HCT116 (cell line): Measurements from ENCODE around the gene SLC25A29. TPM values are rescaled to one million over a fixed set of nuclear protein-coding genes. Genes with fewer than 3 reads are reported as not detected.

Experiments used
- ATAC-seq: fragments of 200-7000 bp; cut with Tn5 transposase; 2 replicates; pipeline ENCODE4 v1.9.1; 2020; ENCODE audit warnings: mild to moderate bottlenecking, moderate library complexity
- BruUV-seq: library from RNA; stranded (reverse); fragments of 400-500 nt; replicated peaks from 2 replicates; lab custom pipeline; 2021; lab: Mats Ljungman, UMichigan
- CTCF ChIA-PET: fragments of 300-600 bp; sonication (Branson Sonifier 250); formaldehyde crosslinking; loops from one replicate; lab custom pipeline; 2021; ENCODE audit warnings: antibody characterized with exemption; lab: Charles Lee
- POLR2A ChIA-PET: fragments of 300-600, 350-600 bp; sonication (Branson Sonifier 250); formaldehyde crosslinking; loops from one replicate; lab custom pipeline; 2021; ENCODE audit warnings: antibody characterized with exemption; lab: Charles Lee
- RAD21 ChIA-PET, 2 experiments: fragments of 300-600 bp; sonication (Branson Sonifier 250); formaldehyde crosslinking; loops; one replicate each; lab custom pipeline; 2023; ENCODE audit warnings: low total read pairs in 2 of 2; ENCODE audit not compliant: uncharacterized antibody in 2 of 2, unreplicated experiment in 2 of 2, low non-redundant PET in 1 of 2; lab: Charles Lee
- DNase-seq: peaks from one replicate; pipeline ENCODE4 v3.0.0-alpha.2; 2010; ENCODE audit warnings: low read depth, low spot score
- H2AFZ ChIP-seq: fragments of 200-600 bp; shearing (Covaris generic), sonication (generic); 2 replicates; pipeline ENCODE4 v1.6.1; 2017; ENCODE audit warnings: low read depth, mixed run types, mixed read lengths, antibody characterized with exemption, low read length; ENCODE audit not compliant: poor library complexity, severe bottlenecking
- H3K27ac ChIP-seq: 2 replicates; pipeline ENCODE4 v1.5.1; 2012; ENCODE audit warnings: low read depth, low read length
- H3K27me3 ChIP-seq: fragments of 200-600 bp; sonication (generic); 2 replicates; pipeline ENCODE4 v1.6.1; 2016; ENCODE audit warnings: mixed run types, low read length, mixed read lengths; ENCODE audit not compliant: insufficient read depth
- H3K36me3 ChIP-seq, 2 experiments: fragments of 200-500 bp in 1 of 2; fragments of 200-600 bp in 1 of 2; sonication (Bioruptor generic) in 1 of 2; sonication (generic) in 1 of 2; 2 replicates each; pipeline versions ENCODE4 v1.5.1 to v1.6.1; 2014 to 2016; ENCODE audit warnings: low read length in 2 of 2, inconsistent platforms in 1 of 2, mixed read lengths in 1 of 2, mixed run types in 1 of 2; ENCODE audit not compliant: insufficient read depth in 2 of 2, control insufficient read depth in 1 of 2
- H3K4me1 ChIP-seq, 2 experiments: fragments of 200-600 bp in 1 of 2; sonication (generic) in 1 of 2; 2 replicates each; pipeline versions ENCODE4 v1.5.1 to v1.6.1; 2012 to 2017; ENCODE audit warnings: low read length in 2 of 2, inconsistent platforms in 1 of 2, mild to moderate bottlenecking in 1 of 2, mixed read lengths in 1 of 2, mixed run types in 1 of 2, moderate library complexity in 1 of 2; ENCODE audit not compliant: insufficient read depth in 2 of 2, control insufficient read depth in 1 of 2
- H3K4me2 ChIP-seq: fragments of 200-600 bp; sonication (generic); 2 replicates; pipeline ENCODE4 v1.6.1; 2017; ENCODE audit warnings: mixed run types, low read length, mixed read lengths
- H3K4me3 ChIP-seq, 2 experiments: fragments of 200-600 bp in 1 of 2; sonication (generic) in 1 of 2; replicated peaks in 1 of 2; 2 replicates each; pipeline ENCODE4 v1.5.1; 2011 to 2016; ENCODE audit warnings: low read length in 2 of 2, control low read depth in 1 of 2, low read depth in 1 of 2, mild to moderate bottlenecking in 1 of 2, mixed read lengths in 1 of 2, mixed run types in 1 of 2
- H3K79me2 ChIP-seq: fragments of 200-600 bp; sonication (generic); 2 replicates; pipeline ENCODE4 v1.6.1; 2017; ENCODE audit warnings: mild to moderate bottlenecking, mixed run types, low read length, moderate library complexity, mixed read lengths; ENCODE audit not compliant: insufficient read depth
- H3K9ac ChIP-seq: fragments of 200-600 bp; sonication (generic); 2 replicates; pipeline ENCODE4 v1.6.1; 2016; ENCODE audit warnings: low read length, mixed read lengths
- H3K9me2 ChIP-seq: fragments of 200-600 bp; sonication (generic), shearing (Covaris generic); 2 replicates; pipeline ENCODE4 v1.6.1; 2017; ENCODE audit warnings: mixed run types, mild to moderate bottlenecking, moderate library complexity; ENCODE audit not compliant: insufficient read depth
- H3K9me3 ChIP-seq, 2 experiments: fragments of 200-500 bp in 1 of 2; fragments of 200-600 bp in 1 of 2; sonication (Bioruptor generic) in 1 of 2; sonication (generic) in 1 of 2; 2 replicates each; pipeline ENCODE4 v1.6.1; 2014 to 2017; ENCODE audit warnings: low read length in 2 of 2, mixed read lengths in 2 of 2, inconsistent platforms in 1 of 2, low read depth in 1 of 2, mild to moderate bottlenecking in 1 of 2, mixed run types in 1 of 2, moderate library complexity in 1 of 2; ENCODE audit not compliant: control insufficient read depth in 1 of 2, insufficient read depth in 1 of 2
- H4K20me1 ChIP-seq: fragments of 200-600 bp; sonication (generic), shearing (Covaris generic); 2 replicates; pipeline ENCODE4 v1.6.1; 2017; ENCODE audit warnings: mixed run types, mild to moderate bottlenecking, moderate library complexity; ENCODE audit not compliant: insufficient read depth
- CEBPB ChIP-seq: IDR thresholded peaks from 2 replicates; pipeline ENCODE4 v1.6.1; 2012; ENCODE audit warnings: low read depth
- FOSL1 ChIP-seq: IDR thresholded peaks from 2 replicates; pipeline ENCODE4 v1.6.1; 2012; ENCODE audit warnings: low read depth
- JUND ChIP-seq: IDR thresholded peaks from 2 replicates; pipeline ENCODE4 v1.6.1; 2012
- POLR2A ChIP-seq: IDR thresholded peaks from 2 replicates; pipeline ENCODE4 v1.7.0; 2011; ENCODE audit warnings: borderline replicate concordance; ENCODE audit not compliant: insufficient read depth, insufficient read length; ENCODE audit errors: extremely low read depth
- POLR2AphosphoS5 ChIP-seq: IDR thresholded peaks from 2 replicates; pipeline ENCODE4 v1.6.1; 2011; ENCODE audit warnings: mild to moderate bottlenecking, low read depth, low read length, moderate library complexity
- RAD21 ChIP-seq: IDR thresholded peaks from 2 replicates; pipeline ENCODE4 v1.6.1; 2012; ENCODE audit warnings: low read depth, mild to moderate bottlenecking
- YY1 ChIP-seq: IDR thresholded peaks from 2 replicates; pipeline ENCODE4 v1.6.1; 2011; ENCODE audit warnings: low read length, low read depth, moderate library complexity, mild to moderate bottlenecking; ENCODE audit not compliant: insufficient replicate concordance; ENCODE audit errors: extremely low read depth
- ZFX ChIP-seq: fragments of 450-650 bp; IDR thresholded peaks from 2 replicates; pipeline ENCODE4 v1.6.1; 2017
- ZNF274 ChIP-seq: fragments of 200-500 bp; sonication (Bioruptor generic); IDR thresholded peaks from 2 replicates; pipeline ENCODE4 v1.6.1; 2014; ENCODE audit warnings: mild to moderate bottlenecking, low read depth, low read length, inconsistent platforms
- intact Hi-C: fragments of 100-400 bp; cut with micrococcal nuclease; formaldehyde crosslinking; loops from 2 replicates; pipeline ENCODE4 v1.10.0; 2022
- total RNA-seq: library from RNA; stranded (reverse); gene quantifications from one replicate; pipeline ENCODE4 v1.2.1, GENCODE V29; 2021; ENCODE audit not compliant: unreplicated experiment
- TF ChIP-seq, protein P1 (sequence below): IDR thresholded peaks from 2 replicates; pipeline ENCODE4 v1.6.1; 2011; ENCODE audit warnings: mild to moderate bottlenecking, low read length, moderate library complexity; ENCODE audit not compliant: insufficient replicate concordance; ENCODE audit errors: extremely low read depth
- TF ChIP-seq, protein P2 (sequence below), 3 experiments: fragments of 200-600 bp in 1 of 3; sonication (generic) in 1 of 3; IDR thresholded peaks in 2 of 3; conservative IDR thresholded peaks in 1 of 3; 2 replicates each; pipeline ENCODE4 v1.5.1; 2012 to 2017; ENCODE audit warnings: low read depth in 2 of 3, low read length in 2 of 3, antibody characterized with exemption in 1 of 3, borderline replicate concordance in 1 of 3, control low read depth in 1 of 3, mild to moderate bottlenecking in 1 of 3, mixed read lengths in 1 of 3, mixed run types in 1 of 3, moderate library complexity in 1 of 3; ENCODE audit not compliant: insufficient read depth in 1 of 3
- TF ChIP-seq, protein P3 (sequence below): IDR thresholded peaks from 2 replicates; pipeline ENCODE4 v1.6.1; 2012; ENCODE audit warnings: low read depth

Gene SLC25A29
- total RNA-seq, 1 experiment from 2014 or later = 38.7 TPM

DNA sequence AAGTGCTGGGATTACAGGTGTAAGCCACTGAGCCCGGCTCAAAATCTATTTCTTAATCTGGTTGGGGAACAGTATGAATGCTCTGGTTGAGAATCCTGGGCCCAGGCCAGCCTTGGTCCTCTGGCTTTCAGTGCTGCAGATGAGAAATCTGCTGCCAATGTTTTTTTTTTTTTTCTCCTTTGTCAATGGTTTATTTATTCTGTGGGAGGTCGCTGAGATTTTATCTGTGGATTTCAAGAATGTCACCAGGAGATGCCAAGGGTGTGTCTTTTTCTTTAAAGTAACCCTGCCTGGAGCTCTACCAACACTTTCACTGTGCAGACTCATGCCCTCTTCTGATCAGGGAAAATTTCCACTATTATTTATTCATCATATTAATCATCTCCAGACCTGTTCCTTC, 3.6 kb downstream of the SLC25A29 start:
- peaks cover 28 to 36% of the 10 kb centered on the region in 2 experiments for H3K4me1 ChIP-seq
- no peaks in the 10 kb centered on the region for H3K27me3 ChIP-seq
- ChIA-PET CTCF (interaction anchor here (0.9 to 1.0 kb wide), 2 partner anchors 11 to 17 kb away, joined by 3 to 4 read pairs; no protein-coding TSS in a partner anchor), RAD21 (no interaction called here), POLR2A (no interaction called here)
- no peak overlapping the region for H3K4me3 ChIP-seq
- intact Hi-C loops = no loop called here
- no peaks in the 10 kb centered on the region for H3K36me3 ChIP-seq
- H3K79me2 ChIP-seq = peaks cover 7% of the 10 kb centered on the region; the same call in 1 of the 2 replicates
- no peak overlapping the region for H2AFZ ChIP-seq
- H3K4me2 ChIP-seq = no peak overlapping the region
- no peak overlapping the region for H3K9ac ChIP-seq
- no peak for DNase-seq
- TF ChIP-seq, protein P1, sequence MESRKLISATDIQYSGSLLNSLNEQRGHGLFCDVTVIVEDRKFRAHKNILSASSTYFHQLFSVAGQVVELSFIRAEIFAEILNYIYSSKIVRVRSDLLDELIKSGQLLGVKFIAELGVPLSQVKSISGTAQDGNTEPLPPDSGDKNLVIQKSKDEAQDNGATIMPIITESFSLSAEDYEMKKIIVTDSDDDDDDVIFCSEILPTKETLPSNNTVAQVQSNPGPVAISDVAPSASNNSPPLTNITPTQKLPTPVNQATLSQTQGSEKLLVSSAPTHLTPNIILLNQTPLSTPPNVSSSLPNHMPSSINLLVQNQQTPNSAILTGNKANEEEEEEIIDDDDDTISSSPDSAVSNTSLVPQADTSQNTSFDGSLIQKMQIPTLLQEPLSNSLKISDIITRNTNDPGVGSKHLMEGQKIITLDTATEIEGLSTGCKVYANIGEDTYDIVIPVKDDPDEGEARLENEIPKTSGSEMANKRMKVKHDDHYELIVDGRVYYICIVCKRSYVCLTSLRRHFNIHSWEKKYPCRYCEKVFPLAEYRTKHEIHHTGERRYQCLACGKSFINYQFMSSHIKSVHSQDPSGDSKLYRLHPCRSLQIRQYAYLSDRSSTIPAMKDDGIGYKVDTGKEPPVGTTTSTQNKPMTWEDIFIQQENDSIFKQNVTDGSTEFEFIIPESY = no peak
- TF ChIP-seq, protein P2, sequence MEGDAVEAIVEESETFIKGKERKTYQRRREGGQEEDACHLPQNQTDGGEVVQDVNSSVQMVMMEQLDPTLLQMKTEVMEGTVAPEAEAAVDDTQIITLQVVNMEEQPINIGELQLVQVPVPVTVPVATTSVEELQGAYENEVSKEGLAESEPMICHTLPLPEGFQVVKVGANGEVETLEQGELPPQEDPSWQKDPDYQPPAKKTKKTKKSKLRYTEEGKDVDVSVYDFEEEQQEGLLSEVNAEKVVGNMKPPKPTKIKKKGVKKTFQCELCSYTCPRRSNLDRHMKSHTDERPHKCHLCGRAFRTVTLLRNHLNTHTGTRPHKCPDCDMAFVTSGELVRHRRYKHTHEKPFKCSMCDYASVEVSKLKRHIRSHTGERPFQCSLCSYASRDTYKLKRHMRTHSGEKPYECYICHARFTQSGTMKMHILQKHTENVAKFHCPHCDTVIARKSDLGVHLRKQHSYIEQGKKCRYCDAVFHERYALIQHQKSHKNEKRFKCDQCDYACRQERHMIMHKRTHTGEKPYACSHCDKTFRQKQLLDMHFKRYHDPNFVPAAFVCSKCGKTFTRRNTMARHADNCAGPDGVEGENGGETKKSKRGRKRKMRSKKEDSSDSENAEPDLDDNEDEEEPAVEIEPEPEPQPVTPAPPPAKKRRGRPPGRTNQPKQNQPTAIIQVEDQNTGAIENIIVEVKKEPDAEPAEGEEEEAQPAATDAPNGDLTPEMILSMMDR (IDR thresholded peaks at IDR 0.05 in 2 of 3, conservative IDR thresholded peaks at IDR 0.05 in 1 of 3; ENCODE audit: borderline replicate concordance in 1 of 3, insufficient read depth in 1 of 3, low read depth in 2 of 3, low read length in 2 of 3) = no peak
- TF ChIP-seq POLR2AphosphoS5 (no peak), ZFX (no peak), ZNF274 (no peak), CEBPB (no peak), YY1 (no peak), RAD21 (no peak), JUND (no peak), FOSL1 (no peak), POLR2A (no peak)
- TF ChIP-seq, protein P3, sequence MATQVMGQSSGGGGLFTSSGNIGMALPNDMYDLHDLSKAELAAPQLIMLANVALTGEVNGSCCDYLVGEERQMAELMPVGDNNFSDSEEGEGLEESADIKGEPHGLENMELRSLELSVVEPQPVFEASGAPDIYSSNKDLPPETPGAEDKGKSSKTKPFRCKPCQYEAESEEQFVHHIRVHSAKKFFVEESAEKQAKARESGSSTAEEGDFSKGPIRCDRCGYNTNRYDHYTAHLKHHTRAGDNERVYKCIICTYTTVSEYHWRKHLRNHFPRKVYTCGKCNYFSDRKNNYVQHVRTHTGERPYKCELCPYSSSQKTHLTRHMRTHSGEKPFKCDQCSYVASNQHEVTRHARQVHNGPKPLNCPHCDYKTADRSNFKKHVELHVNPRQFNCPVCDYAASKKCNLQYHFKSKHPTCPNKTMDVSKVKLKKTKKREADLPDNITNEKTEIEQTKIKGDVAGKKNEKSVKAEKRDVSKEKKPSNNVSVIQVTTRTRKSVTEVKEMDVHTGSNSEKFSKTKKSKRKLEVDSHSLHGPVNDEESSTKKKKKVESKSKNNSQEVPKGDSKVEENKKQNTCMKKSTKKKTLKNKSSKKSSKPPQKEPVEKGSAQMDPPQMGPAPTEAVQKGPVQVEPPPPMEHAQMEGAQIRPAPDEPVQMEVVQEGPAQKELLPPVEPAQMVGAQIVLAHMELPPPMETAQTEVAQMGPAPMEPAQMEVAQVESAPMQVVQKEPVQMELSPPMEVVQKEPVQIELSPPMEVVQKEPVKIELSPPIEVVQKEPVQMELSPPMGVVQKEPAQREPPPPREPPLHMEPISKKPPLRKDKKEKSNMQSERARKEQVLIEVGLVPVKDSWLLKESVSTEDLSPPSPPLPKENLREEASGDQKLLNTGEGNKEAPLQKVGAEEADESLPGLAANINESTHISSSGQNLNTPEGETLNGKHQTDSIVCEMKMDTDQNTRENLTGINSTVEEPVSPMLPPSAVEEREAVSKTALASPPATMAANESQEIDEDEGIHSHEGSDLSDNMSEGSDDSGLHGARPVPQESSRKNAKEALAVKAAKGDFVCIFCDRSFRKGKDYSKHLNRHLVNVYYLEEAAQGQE = no peak
- ATAC-seq = no peak
- H3K9me2 ChIP-seq = no peaks in the 10 kb centered on the region
- H3K9me3 ChIP-seq = no peaks in the 10 kb centered on the region
- BruUV-seq = no TSS peak
- no peak overlapping the region; the same call in 1 of the 2 replicates for H3K27ac ChIP-seq
- peaks cover 3% of the 10 kb centered on the region; the same call in 1 of the 2 replicates for H4K20me1 ChIP-seq
